GM18498 (cell line): ENCODE measurements around the gene SYNE1.

Experiments used
- ATAC-seq: cut with Tn5 transposase; IDR thresholded peaks from one replicate; pipeline ENCODE4 v1.9.1; 2021; ENCODE audit warnings: mild to moderate bottlenecking, moderate library complexity; ENCODE audit not compliant: unreplicated experiment

The SYNE1 gene

DNA sequence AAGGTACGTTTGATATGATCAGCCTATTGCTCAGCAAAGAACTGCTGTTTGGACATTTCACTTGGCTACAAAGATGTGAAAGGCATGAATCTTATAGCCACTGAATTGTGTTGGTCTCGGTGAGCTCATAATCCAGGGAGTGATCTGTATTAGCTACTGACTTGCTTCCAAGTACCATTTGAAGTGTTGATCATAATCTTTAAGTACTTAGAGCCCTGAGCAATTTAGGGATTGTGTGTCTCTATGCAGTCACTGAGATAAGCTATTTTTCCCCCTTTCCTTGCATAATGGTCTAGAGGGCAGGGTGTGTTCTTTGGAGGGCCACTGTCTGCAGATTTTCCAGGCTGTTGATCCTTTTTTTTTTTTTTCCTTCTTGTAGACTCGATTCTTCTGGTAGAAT, 436.0 kb downstream of the SYNE1 start:
- ATAC-seq = no peak

GRCh38 chr6:152195896-152196295, 441.3 kb downstream of the SYNE1 start:
- ATAC-seq = no peak

DNA sequence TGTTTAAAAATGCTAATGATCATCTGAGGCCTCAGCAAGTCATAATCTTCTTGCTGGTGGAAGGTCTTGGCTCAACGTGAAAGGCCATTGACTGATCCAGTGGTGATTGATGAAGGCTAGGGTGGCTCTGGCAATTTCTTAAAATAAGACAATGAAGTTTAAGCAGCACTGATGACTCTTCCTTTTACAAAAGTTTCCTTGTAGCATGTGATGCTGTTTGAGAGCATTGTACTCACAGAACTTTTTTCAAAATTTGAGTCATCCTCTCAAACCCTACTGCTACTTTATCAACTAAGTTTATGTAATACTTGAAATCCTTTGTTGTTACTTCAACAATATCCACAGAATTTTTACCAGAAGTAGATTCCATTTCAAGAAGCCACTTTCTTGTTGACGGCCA, 447.4 kb downstream of the SYNE1 start:
- ATAC-seq = no peak

DNA sequence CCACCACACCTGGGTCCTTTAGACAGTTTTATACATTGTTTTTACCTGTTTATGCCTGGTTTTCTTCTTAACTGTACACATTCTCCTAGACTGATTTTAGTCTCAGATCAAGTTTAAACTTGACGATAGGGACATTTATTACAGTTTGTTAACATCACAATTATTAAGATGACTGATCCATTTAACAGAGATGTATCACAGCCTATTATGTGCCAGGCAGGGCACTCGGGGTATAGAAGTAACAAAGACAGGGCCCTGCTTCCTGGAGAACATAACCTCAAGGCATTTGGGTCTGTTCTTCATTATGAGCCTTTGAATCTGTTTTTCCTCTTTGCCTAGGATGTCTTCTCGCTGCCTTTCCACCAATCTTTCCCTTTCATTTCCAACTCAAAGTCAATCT, 449.2 kb downstream of the SYNE1 start:
- no peak for ATAC-seq

DNA sequence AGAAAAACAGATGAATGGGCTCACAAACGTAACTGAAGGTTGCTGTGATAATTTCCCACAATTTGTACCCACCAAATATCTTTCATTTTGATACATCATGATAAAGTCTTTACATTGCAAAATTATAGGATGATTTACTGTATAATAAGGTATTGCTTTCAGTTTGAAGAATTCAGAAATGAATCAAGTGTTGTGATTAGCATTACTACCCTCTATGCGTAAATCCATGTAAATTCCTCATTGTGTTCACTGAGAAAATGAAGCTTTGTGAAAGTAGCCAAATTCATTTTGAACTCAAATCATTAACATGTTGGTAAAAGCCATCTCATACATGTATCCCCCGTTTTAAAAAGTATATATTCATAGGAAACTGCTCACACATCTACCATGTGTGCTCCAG, 450.3 kb downstream of the SYNE1 start:
- no peak for ATAC-seq

GRCh38 chr6:152184917-152185574, 452.1 kb downstream of the SYNE1 start:
- ATAC-seq = peak; percentile 76

GRCh38 chr6:152184573-152184916, 452.6 kb downstream of the SYNE1 start:
- peak; percentile 57 for ATAC-seq

- ATAC-seq = no peak
Observed at GRCh38 chr6:152180601-152181000, 456.6 kb downstream of the SYNE1 start.

- no peak for ATAC-seq
Observed at GRCh38 chr6:152176268-152176667, 460.9 kb downstream of the SYNE1 start.

- ATAC-seq = no peak
Observed at GRCh38 chr6:152173957-152174356, 463.2 kb downstream of the SYNE1 start.

DNA sequence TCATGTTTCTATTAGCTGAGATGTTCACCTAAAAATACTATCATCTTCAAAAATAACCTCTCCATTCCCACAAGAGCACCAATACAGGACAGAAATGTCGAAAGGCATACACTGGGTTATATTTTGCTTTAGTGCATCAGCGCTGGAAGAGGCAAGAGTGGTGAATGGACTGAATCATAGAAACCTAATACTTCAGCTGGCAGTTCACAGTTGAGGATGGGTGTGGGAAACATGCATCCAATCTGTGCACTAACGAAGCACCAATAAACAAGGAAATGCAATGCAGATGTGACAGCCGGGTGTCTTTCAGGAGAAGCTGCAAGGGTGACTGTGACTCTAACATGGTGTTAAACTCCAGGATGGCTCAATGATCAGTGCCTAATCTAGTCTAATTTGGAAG, 463.8 kb downstream of the SYNE1 start:
- no peak for ATAC-seq

- peak; percentile 96 for ATAC-seq
Observed at GRCh38 chr6:152170702-152171667, 466.2 kb downstream of the SYNE1 start.

DNA sequence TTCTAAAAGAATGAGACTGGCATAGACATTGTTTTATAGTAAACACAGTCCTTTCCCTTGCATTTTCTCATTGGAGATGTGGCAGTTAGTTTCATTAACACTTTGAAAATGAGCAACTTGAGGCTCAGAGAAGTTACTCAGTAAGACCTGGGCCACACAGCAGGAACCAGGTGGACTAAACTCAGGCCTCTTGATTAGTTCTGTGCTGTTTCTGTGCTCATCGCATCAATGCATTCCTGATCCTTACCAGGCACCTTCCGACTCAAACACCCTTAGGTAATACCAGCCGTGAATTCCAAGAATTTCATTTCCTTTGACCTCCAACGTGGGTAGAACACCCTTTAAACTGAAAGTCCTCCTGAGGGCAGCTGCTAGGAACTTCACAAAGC, 466.9 kb downstream of the SYNE1 start:
- no peak for ATAC-seq

- no peak for ATAC-seq
Observed at GRCh38 chr6:152167641-152168603, 469.2 kb downstream of the SYNE1 start.

DNA sequence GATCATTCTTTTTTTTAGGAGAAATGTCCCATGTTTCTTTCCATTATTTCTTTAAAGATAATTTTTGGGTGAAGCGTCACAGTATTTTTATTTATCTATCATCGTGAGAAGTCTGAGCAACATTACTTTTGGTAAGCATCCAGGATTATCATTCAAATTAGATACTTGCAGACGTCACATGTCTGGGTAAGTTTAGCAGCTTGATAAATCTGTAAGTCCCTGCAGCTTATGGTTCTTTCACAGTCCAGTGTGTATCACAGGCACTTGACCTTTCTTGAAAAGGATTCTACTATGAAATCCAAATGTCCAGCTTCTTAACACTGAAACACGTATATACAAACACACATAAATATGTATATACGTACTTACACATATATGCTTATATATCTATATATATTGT, 470.3 kb downstream of the SYNE1 start:
- no peak for ATAC-seq

DNA sequence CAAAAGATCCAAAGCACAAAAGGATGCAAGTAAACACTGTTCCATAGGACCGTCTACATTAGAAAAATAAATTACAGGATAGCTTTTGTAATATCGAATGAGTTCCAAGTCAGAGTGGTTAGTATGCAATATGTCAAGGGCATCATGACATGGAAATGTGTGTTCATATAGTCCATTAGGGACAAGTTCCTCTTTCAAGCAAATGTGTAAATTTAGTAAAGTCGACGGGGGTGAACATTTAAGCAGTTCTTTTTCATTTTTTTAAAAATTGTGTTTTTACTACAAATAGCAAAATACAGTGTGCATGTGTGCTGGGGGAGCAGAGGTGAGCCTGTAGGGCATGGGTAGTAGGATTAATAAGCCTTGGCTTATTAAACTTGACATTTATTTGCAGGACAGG, 470.7 kb downstream of the SYNE1 start:
- no peak for ATAC-seq

- ATAC-seq = no peak
Observed at GRCh38 chr6:152164957-152165356, 472.2 kb downstream of the SYNE1 start.

DNA sequence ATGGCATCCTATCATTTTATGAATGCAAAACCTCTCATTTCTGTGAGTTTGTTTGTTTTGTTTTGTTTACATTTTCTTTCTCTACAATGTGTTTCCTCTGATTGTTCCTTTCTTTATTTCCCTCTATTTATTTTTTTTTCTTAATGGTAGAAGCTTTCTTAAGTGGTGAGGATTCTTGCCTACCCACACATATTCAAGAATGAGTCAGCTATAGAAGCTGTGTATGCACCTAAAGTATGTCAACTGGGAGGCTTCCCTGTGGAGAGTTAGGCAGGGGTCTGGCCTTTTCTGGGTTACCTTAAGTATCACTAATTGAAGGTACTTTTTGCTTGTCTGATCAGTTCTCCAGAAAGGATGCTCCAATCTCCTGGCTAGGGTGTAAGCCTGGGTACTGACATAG, 475.7 kb downstream of the SYNE1 start:
- ATAC-seq = peak; percentile 50

DNA sequence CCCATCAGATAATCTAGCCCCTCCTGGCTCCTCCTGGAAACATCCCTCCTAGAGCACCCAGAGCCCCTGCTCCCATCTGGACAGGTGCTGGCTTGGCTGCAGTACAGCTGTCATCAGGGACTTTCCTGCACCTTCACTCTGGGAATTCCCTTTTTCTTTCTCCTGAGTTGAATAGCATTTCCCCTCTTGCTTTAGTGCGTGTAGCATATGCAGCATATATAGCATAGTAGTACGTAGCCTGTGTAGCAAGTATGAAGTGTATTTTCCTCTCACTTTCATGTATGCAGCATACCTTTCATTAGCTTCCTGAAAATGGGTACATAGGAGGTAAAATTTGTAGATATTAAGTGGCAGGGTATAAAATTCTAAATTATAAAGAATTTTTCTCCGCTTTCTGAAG, 476.8 kb downstream of the SYNE1 start:
- peak; percentile 92 for ATAC-seq

DNA sequence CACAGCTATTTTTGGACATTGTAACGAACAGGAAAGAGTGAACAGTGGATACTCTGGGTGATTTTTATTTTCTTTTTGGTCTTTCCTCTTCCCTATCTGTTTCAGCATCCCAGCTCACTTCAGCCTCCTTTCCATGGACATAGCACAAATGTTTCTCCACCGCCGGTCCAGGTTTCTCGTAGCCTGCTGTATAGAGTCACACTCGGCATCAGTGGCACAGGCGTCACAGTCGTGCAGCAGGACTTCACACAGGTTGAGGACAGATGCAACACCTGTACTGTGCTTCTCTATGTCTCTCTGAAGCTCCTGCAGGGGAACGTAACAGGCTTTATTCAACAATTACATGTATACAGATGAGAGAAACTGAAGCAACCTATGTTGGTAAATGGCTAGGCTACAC, 481.4 kb downstream of the SYNE1 start:
- no peak for ATAC-seq
